SK-N-MC (cell line): ENCODE data around the gene AFF3.

Experiments used
- EZH2 ChIP-seq: fragments of 200-600 bp; sonication (generic); IDR thresholded peaks from one replicate; pipeline ENCODE4 v1.6.1; 2017; ENCODE audit warnings: antibody characterized with exemption
- FOXP2 ChIP-seq: optimal IDR thresholded peaks from 2 replicates; pipeline ENCODE3; 2011; ENCODE audit warnings: mild to moderate bottlenecking, moderate library complexity; ENCODE audit not compliant: insufficient read depth; ENCODE audit errors: extremely low read length, control extremely low read depth
- POLR2AphosphoS5 ChIP-seq: IDR thresholded peaks from 2 replicates; pipeline ENCODE4 v1.6.1; 2012; ENCODE audit warnings: mild to moderate bottlenecking, low read depth, low read length, borderline replicate concordance

DNA sequence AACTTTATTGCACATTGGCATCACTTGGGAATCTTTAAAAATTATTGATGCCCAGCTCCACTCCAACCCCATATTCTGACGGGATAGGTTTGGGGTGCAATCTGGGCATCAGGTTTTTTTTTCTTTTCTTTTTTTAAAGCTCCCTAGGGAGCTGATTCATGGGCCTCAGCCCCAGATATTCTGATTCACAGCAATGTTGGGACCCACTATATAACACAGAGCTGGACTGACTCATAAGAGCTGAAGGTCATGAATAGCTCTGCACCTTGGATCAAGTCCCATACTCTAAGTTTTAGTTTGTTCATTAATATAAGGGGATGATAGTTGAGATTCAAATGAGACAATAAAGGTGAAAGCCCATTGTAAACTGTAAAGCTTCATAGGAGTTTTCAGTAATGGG lies 461.4 kb downstream of the AFF3 start:
- TF ChIP-seq EZH2 (no peak), POLR2AphosphoS5 (no peak), FOXP2 (no peak)
